Stimulated activated CD4-positive, alpha-beta T cell treated with anti-CD3 and anti-CD28 coated beads, Interleukin-2, amount 100 ng/mL, for 48 hours (primary cell): ENCODE data around the gene NMB.
A peak's percentile ranks its signal among the peaks of the same experiment; 100 is the strongest.
"Not testable (repeated sequence)": the region's sequence is repeated elsewhere in the genome, so short reads cannot be mapped to it uniquely, and the experiment has no call there.

Experiments
- DNase-seq, 2 donors: peaks; one replicate each; pipeline ENCODE4 v3.0.0-alpha.2; 2020

NMB gene

GRCh38 chr15:84654689-84655453, 3.1 kb downstream of the NMB start:
- DNase-seq, result peak; percentile 68 to 69

- peak; percentile 97 for DNase-seq
These were observed 3.9 kb downstream of the NMB start, which contains the start of gene WDR73 for GRCh38 chr15:84653910-84654688. TSS of gene WDR73 (minus strand) at chr15:84654283. CDS start at chr15:84654274, 9 bp downstream.

GRCh38 chr15:84653584-84653909, 4.5 kb downstream of the NMB start:
- no peak for DNase-seq

- DNase-seq, result no peak
These were observed 8.3 kb downstream of the NMB start for GRCh38 chr15:84649706-84650105.

- DNase-seq, result no peak
These were observed 9.5 kb downstream of the NMB start for GRCh38 chr15:84648539-84648938.

- DNase-seq, result no peak
These were observed 10.3 kb downstream of the NMB start for GRCh38 chr15:84647726-84648125.

- no peak for DNase-seq
These were observed 12.0 kb downstream of the NMB start for GRCh38 chr15:84645997-84646396.

- DNase-seq, result no peak
These were observed 12.5 kb downstream of the NMB start for GRCh38 chr15:84645496-84645895.

GRCh38 chr15:84643838-84644237, 14.2 kb downstream of the NMB start:
- no peak for DNase-seq

GRCh38 chr15:84642640-84643039, 15.4 kb downstream of the NMB start:
- not testable (repeated sequence) for DNase-seq

GRCh38 chr15:84641871-84642270, 16.1 kb downstream of the NMB start:
- DNase-seq, result not testable (repeated sequence)

GRCh38 chr15:84638103-84638502, 19.9 kb downstream of the NMB start:
- DNase-seq, result no peak

GRCh38 chr15:84634228-84634837, 23.7 kb downstream of the NMB start:
- no peak for DNase-seq

GRCh38 chr15:84633311-84634227, 24.4 kb downstream of the NMB start:
- DNase-seq, result peak; percentile 63 to 65

GRCh38 chr15:84631706-84632272, 26.2 kb downstream of the NMB start:
- DNase-seq, result no peak

GRCh38 chr15:84629033-84629432, 29.0 kb downstream of the NMB start:
- DNase-seq, result no peak

GRCh38 chr15:84625123-84625522, 32.9 kb downstream of the NMB start:
- DNase-seq, result no peak

- no peak for DNase-seq
These were observed 33.6 kb downstream of the NMB start for GRCh38 chr15:84624359-84624758.

GRCh38 chr15:84621358-84621979, 36.5 kb downstream of the NMB start:
- no peak for DNase-seq

- DNase-seq, result no peak
These were observed 37.4 kb downstream of the NMB start for GRCh38 chr15:84620626-84621025.

GRCh38 chr15:84616235-84616634, 41.8 kb downstream of the NMB start:
- no peak for DNase-seq

GRCh38 chr15:84611631-84612030, 46.4 kb downstream of the NMB start:
- no peak for DNase-seq
